HepG2 (cell line): ENCODE measurements around the gene FDPS. TPM values are rescaled to one million over a fixed set of nuclear protein-coding genes. Genes with fewer than 3 reads are reported as not detected.

Experiments used
- ATF6 ChIP-seq: sonication (generic); formaldehyde crosslinking; conservative IDR thresholded peaks from 2 replicates; pipeline ENCODE4 v1.4.0; 2020; ENCODE audit warnings: missing genetic modification reagents
- CREM ChIP-seq, 2 experiments: sonication (generic) in 1 of 2; formaldehyde crosslinking in 1 of 2; IDR thresholded peaks; 2 replicates each; pipeline versions ENCODE4 v1.4.0 to v1.6.1; 2016 to 2020; ENCODE audit warnings: antibody characterized with exemption in 1 of 2, mild to moderate bottlenecking in 1 of 2, missing genetic modification reagents in 1 of 2
- GATAD1 ChIP-seq: IDR thresholded peaks from 2 replicates; pipeline ENCODE4 v1.6.1; 2016; ENCODE audit warnings: missing genetic modification reagents, missing compliant biosample characterization
- MLX ChIP-seq: IDR thresholded peaks from 2 replicates; pipeline ENCODE4 v1.6.1; 2016
- NR0B2 ChIP-seq: sonication (generic); formaldehyde crosslinking; IDR thresholded peaks from 2 replicates; pipeline ENCODE4 v1.4.0; 2020; ENCODE audit warnings: mild to moderate bottlenecking, missing genetic modification reagents
- PLRG1 ChIP-seq: fragments of 450-650 bp; conservative IDR thresholded peaks from 2 replicates; pipeline ENCODE4 v1.6.1; 2016
- SNRNP70 ChIP-seq: fragments of 200-400 bp; formaldehyde crosslinking; IDR thresholded peaks from 2 replicates; pipeline ENCODE4 v1.6.1; 2017; ENCODE audit warnings: mild to moderate bottlenecking, low read depth, low read length, moderate library complexity
- TEAD3 ChIP-seq: optimal IDR thresholded peaks from 2 replicates; pipeline ENCODE3; 2016; ENCODE audit warnings: borderline replicate concordance
- YEATS4 ChIP-seq: sonication (generic); formaldehyde crosslinking; IDR thresholded peaks from 2 replicates; pipeline ENCODE4 v1.4.0; 2020; ENCODE audit warnings: missing genetic modification reagents, borderline replicate concordance
- ZFP91 ChIP-seq: sonication (generic); formaldehyde crosslinking; IDR thresholded peaks from 2 replicates; pipeline ENCODE4 v1.9.0; 2022; ENCODE audit warnings: missing genetic modification reagents, mild to moderate bottlenecking, borderline replicate concordance
- ZNF136 ChIP-seq: sonication (generic); formaldehyde crosslinking; IDR thresholded peaks from 2 replicates; pipeline ENCODE4 v1.8.1; 2022; ENCODE audit warnings: low read depth, mild to moderate bottlenecking, moderate library complexity, missing genetic modification reagents
- ZNF275 ChIP-seq: sonication (generic); formaldehyde crosslinking; IDR thresholded peaks from 2 replicates; pipeline ENCODE4 v1.8.0; 2022; ENCODE audit warnings: missing genetic modification reagents, mild to moderate bottlenecking, inconsistent platforms, borderline replicate concordance
- ZNF318 ChIP-seq: sonication (generic); formaldehyde crosslinking; IDR thresholded peaks from 2 replicates; pipeline ENCODE4 v1.4.0; 2020; ENCODE audit warnings: mild to moderate bottlenecking, missing genetic modification reagents
- polyA plus RNA-seq, 8 experiments: library from polyadenylated mRNA; depleted of rRNA in 3 of 8; stranded (reverse) in 7 of 8; unstranded in 1 of 8; fragments of >200 nt; fragmentation: Illumina TruSeq in 4 of 8; extraction: Trizol in 4 of 8; gene quantifications; 2 replicates each; pipeline versions ENCODE4 v1.2.1 to v1.2.3, GENCODE V29; 2011 to 2016; ENCODE audit warnings: low read depth in 4 of 8, missing spikeins in 1 of 8, mixed read lengths in 1 of 8; ENCODE audit not compliant: insufficient read depth in 1 of 8
- total RNA-seq, 5 experiments: library from RNA; depleted of rRNA; stranded (reverse); fragments of >200 nt; fragmentation: Illumina TruSeq; extraction: Trizol; gene quantifications; 2 replicates each; pipeline ENCODE4 v1.2.3, GENCODE V29; 2016; ENCODE audit warnings: low read depth in 1 of 5

The FDPS gene
- total and polyA plus RNA-seq, 2 of the 13 experiments (the other 11 are each of a cell fraction or from before 2014, with no cell fraction given), result 264 to 519 TPM

GRCh38 chr1:155322953-155323728, 14.5 kb downstream of the FDPS start (continued):
- TF ChIP-seq ZNF318 (no peak), ATF6 (no peak), ZNF136 (CRISPR knock-in tag) (no peak), TEAD3 (CRISPR knock-in tag) (peak; percentile 17), NR0B2 (no peak), CREM (IDR thresholded peaks at IDR 0.05) (no peak), CREM (CRISPR knock-in tag; IDR thresholded peaks at IDR 0.05) (no peak), GATAD1 (CRISPR knock-in tag) (peak; percentile 67), ZNF275 (no peak), YEATS4 (CRISPR knock-in tag) (no peak), SNRNP70 (no peak), PLRG1 (no peak), ZFP91 (CRISPR knock-in tag) (no peak; the same call in 1 of the 2 replicates), MLX (CRISPR knock-in tag) (0 out of 2 replicates have a peak, but pooled peaks have one; percentile 23)
